ENCODE data around the gene CCT4. TPM values are rescaled to one million over a fixed set of nuclear protein-coding genes. Genes with fewer than 3 reads are reported as not detected.
"Not testable (repeated sequence)": the region's sequence is repeated elsewhere in the genome, so short reads cannot be mapped to it uniquely, and the experiment has no call there.

CCT4 gene
- total RNA-seq, 1 donor from 2014 or later = 183 TPM

DNA sequence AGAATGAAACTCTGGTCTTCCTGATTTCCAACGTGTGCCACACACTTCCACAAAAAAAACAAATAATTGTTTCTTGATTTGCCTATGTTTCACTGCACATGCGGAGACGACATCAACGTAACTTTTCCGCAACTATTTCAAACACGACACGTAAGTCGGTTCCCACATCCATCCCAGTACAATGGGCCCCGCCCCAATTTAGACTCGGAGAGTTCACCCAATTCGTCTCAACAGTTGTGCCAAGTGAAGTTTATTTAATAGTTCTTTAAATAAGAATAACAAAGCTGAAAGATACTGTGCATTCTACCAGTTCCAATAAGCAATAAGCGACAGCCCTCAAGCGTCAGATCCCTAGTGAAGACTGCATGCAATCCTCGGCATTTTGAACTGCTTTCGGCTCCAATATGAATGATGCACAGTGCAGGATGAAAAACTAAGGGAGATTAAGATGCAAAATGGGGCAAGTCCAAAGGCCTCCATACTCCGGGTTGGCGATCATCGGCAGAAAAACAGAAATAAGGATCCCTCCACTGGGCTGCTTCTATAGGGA is 664 bp downstream of the CCT4 start:
- TF ChIP-seq, protein P1, sequence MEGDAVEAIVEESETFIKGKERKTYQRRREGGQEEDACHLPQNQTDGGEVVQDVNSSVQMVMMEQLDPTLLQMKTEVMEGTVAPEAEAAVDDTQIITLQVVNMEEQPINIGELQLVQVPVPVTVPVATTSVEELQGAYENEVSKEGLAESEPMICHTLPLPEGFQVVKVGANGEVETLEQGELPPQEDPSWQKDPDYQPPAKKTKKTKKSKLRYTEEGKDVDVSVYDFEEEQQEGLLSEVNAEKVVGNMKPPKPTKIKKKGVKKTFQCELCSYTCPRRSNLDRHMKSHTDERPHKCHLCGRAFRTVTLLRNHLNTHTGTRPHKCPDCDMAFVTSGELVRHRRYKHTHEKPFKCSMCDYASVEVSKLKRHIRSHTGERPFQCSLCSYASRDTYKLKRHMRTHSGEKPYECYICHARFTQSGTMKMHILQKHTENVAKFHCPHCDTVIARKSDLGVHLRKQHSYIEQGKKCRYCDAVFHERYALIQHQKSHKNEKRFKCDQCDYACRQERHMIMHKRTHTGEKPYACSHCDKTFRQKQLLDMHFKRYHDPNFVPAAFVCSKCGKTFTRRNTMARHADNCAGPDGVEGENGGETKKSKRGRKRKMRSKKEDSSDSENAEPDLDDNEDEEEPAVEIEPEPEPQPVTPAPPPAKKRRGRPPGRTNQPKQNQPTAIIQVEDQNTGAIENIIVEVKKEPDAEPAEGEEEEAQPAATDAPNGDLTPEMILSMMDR (IDR thresholded peaks at IDR 0.05; ENCODE audit: insufficient read depth, low read length, severe bottlenecking) = no peak
- Histone ChIP-seq H3K36me3 (ENCODE audit: control insufficient read depth, insufficient read depth, low read length) (peaks cover 5% of the 10 kb centered on the region), H3K4me3 (ENCODE audit: low read depth, low read length) (peak overlapping the region; percentile 99), H3K27me3 (ENCODE audit: control insufficient read depth, insufficient read depth, low read length) (no peaks in the 10 kb centered on the region)
- DNase-seq (ENCODE audit: low read depth) = peak; percentile 45
- FAIRE-seq = no peak

DNA sequence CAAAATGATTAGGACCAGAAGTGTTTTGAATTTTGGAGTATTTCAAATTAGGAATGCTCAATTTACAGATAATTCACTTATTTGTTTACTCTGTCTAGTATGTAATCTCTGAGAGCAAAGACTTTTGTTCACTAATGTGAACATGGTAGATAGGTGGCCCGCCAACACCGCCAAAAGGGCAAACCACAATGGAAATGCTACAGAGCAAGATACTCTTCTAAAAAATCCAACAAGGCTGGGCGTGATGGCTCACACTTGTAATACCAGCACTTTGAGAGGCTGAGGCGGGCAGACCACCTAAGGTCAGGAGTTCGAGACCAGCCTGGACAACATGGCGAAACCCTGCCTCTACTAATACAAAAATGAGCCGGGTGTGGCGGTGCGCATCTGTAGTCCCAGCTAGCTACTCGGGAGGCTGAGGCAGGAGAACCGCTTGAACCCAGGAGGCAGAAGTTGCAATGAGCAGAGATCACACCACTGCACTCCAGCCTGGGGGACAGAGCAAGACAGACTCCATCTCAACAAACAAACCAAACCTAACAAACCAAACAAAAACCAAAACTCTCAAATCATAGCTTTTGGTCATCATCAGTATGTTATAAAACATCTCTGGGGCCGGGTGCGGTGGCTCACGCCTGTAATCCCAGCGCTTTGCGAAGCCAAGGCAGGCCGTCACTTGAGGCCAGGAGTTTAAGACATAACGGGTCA is 2.4 kb downstream of the CCT4 start:
- H3K36me3 ChIP-seq (ENCODE audit: control insufficient read depth, insufficient read depth, low read length) = peaks cover 11% of the 10 kb centered on the region
- no peak for DNase-seq (ENCODE audit: low read depth)
- no peaks in the 10 kb centered on the region for H3K27me3 ChIP-seq (ENCODE audit: control insufficient read depth, insufficient read depth, low read length)
- no peak for FAIRE-seq
- H3K4me3 ChIP-seq (ENCODE audit: low read depth, low read length) = no peak overlapping the region
- TF ChIP-seq, protein P1 (IDR thresholded peaks at IDR 0.05; ENCODE audit: insufficient read depth, low read length, severe bottlenecking) = no peak

DNA sequence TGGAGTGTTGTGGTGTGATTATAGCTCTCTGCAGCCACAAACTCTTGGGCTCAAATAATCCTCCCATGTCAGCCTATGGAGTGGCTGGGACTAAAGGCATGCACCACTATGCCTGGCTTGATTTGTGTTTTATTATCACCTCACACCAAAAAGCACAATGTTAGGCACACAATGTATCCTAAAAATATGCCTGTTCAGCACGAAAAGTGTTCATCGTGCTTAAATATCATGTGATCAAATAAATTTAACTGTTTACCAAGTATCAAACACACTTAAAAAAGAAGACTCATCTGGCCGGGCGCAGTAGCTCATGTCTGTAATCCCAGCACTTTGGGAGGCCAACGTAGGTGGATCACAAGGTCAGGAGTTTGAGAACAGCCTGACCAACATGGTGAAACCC is 5.6 kb downstream of the CCT4 start:
- TF ChIP-seq, protein P1 (IDR thresholded peaks at IDR 0.05; ENCODE audit: insufficient read depth, low read length, severe bottlenecking) = no peak
- DNase-seq (ENCODE audit: low read depth) (no peak), FAIRE-seq (no peak)
- Histone ChIP-seq H3K4me3 (ENCODE audit: low read depth, low read length) (no peak overlapping the region), H3K36me3 (ENCODE audit: control insufficient read depth, insufficient read depth, low read length) (peaks cover 12% of the 10 kb centered on the region), H3K27me3 (ENCODE audit: control insufficient read depth, insufficient read depth, low read length) (no peaks in the 10 kb centered on the region)

DNA sequence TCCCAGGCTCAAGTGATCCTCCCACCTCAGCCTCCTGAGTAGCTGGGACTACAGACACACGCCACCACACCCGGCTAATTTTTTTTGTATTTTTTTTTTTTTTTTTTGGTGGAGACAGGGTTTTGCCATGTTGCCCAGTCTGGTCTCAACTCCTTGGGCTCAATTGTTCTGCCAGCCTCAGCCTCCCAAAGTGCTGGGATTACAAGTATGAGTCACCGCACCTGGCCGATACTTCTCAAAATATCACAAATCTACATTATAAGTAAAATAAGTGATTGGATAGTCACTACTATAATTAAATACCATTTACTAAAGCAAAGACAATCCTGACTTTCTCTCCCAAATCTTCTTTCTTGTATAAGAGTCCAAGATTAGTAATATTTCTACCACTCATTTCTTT is 9.1 kb downstream of the CCT4 start:
- not testable (repeated sequence) for FAIRE-seq; H3K4me3 ChIP-seq (ENCODE audit: low read depth, low read length); H3K27me3 ChIP-seq (ENCODE audit: control insufficient read depth, insufficient read depth, low read length)
- DNase-seq (ENCODE audit: low read depth) = peak; percentile 39
- H3K36me3 ChIP-seq (ENCODE audit: control insufficient read depth, insufficient read depth, low read length) = peaks cover 13% of the 10 kb centered on the region

DNA sequence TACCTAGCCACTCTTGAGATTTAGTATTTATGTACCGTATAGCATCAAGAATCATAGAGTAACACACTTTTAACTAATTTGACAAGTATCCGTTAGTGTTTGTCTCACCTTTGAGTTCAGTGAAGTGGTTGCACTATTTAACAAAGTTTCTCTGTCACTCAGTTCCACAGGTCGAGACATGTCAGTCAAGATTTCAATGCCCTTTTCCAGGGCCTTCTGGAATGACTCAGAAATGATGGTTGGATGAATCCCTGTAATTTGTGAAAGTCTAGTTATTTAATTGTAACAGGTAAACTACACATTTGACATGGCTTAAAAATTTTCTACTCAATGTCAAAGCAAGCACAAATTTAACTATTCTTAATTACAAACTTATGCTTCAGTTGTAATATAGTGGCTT is 9.7 kb downstream of the CCT4 start:
- DNase-seq (ENCODE audit: low read depth) = peak; percentile 92
- Histone ChIP-seq H3K27me3 (ENCODE audit: control insufficient read depth, insufficient read depth, low read length) (no peaks in the 10 kb centered on the region), H3K36me3 (ENCODE audit: control insufficient read depth, insufficient read depth, low read length) (peaks cover 13% of the 10 kb centered on the region), H3K4me3 (ENCODE audit: low read depth, low read length) (no peak overlapping the region)
- TF ChIP-seq, protein P1 (IDR thresholded peaks at IDR 0.05; ENCODE audit: insufficient read depth, low read length, severe bottlenecking) = no peak
- no peak for FAIRE-seq

DNA sequence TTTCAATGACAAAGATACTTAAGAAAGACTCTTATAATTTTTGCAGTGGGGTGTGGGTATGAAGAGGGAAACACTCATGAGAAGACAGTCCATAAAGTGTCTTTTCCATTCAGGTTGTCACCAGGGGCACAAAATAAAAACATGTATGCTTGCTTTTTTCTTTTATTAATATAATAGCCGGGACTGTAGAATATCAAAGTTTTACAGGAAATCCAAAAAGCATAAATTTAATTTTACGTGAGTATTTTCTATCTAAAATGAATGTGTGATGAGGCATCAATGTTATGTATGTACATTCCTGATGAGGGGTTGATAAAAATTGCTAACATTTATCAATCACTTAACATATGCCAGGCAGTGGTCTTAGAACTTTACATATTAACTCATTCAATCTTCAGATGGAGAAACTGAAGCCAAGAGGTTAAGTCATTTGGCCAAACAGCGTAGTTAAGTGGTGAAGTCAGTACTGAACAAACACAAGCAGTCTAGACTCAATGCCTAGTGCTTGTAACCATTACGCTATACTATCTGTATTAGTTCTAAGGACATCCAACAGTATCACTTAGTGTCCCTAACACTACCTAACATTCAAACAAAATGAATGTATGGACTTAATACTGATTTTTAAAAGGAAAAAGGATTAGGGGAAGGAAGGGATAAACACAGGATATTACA is 10.7 kb downstream of the CCT4 start:
- H3K4me3 ChIP-seq (ENCODE audit: low read depth, low read length) = no peak overlapping the region
- DNase-seq (ENCODE audit: low read depth) (peak; percentile 39), FAIRE-seq (no peak)
- H3K27me3 ChIP-seq (ENCODE audit: control insufficient read depth, insufficient read depth, low read length) = no peaks in the 10 kb centered on the region
- H3K36me3 ChIP-seq (ENCODE audit: control insufficient read depth, insufficient read depth, low read length) = peaks cover 15% of the 10 kb centered on the region
- TF ChIP-seq, protein P1 (IDR thresholded peaks at IDR 0.05; ENCODE audit: insufficient read depth, low read length, severe bottlenecking) = no peak

Measured in bronchial epithelial cell (primary cell).